Ovary (tissue), 3 donors: Measurements from ENCODE around the gene CMIP.

ENCODE experiments used
- EP300 ChIP-seq: sonication (generic); formaldehyde crosslinking; IDR thresholded peaks from one replicate; pipeline ENCODE4 v1.6.1; 2017; ENCODE audit warnings: antibody characterized with exemption
- POLR2A ChIP-seq: fragments of 450-650 bp; IDR thresholded peaks from one replicate; pipeline ENCODE4 v1.6.1; 2017; ENCODE audit warnings: antibody characterized with exemption, mild to moderate bottlenecking, moderate library complexity
- TF ChIP-seq, protein P1 (sequence below), 3 donors: fragments of 450-650 bp in 2 of 3; fragments of 200-600 bp in 1 of 3; IDR thresholded peaks; one replicate each; pipeline versions ENCODE4 v1.5.1 to v1.8.0; 2016 to 2022; ENCODE audit warnings: antibody characterized with exemption in 3 of 3, mild to moderate bottlenecking in 1 of 3
- donor health status: DM: no; HTN: no; CAD: no.

GRCh38 chr16:81499576-81500380 lies 55.2 kb downstream of the CMIP start:
- TF ChIP-seq POLR2A: no peak
- TF ChIP-seq, protein P1, sequence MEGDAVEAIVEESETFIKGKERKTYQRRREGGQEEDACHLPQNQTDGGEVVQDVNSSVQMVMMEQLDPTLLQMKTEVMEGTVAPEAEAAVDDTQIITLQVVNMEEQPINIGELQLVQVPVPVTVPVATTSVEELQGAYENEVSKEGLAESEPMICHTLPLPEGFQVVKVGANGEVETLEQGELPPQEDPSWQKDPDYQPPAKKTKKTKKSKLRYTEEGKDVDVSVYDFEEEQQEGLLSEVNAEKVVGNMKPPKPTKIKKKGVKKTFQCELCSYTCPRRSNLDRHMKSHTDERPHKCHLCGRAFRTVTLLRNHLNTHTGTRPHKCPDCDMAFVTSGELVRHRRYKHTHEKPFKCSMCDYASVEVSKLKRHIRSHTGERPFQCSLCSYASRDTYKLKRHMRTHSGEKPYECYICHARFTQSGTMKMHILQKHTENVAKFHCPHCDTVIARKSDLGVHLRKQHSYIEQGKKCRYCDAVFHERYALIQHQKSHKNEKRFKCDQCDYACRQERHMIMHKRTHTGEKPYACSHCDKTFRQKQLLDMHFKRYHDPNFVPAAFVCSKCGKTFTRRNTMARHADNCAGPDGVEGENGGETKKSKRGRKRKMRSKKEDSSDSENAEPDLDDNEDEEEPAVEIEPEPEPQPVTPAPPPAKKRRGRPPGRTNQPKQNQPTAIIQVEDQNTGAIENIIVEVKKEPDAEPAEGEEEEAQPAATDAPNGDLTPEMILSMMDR (IDR thresholded peaks at IDR 0.05): no peak
- no peak for TF ChIP-seq EP300
